Right lobe of liver (tissue), 6 donors: ENCODE measurements around the gene BCL10. TPM values are rescaled to one million over a fixed set of nuclear protein-coding genes. Genes with fewer than 3 reads are reported as not detected.

Source experiments
- ATAC-seq, 4 donors: fragments of 200-7000 bp; cut with Tn5 transposase; one replicate each; pipeline ENCODE4 v1.9.1; 2020; ENCODE audit warnings: mild to moderate bottlenecking in 4 of 4, moderate library complexity in 4 of 4
- DNase-seq, 3 donors: peaks; one replicate each; pipeline ENCODE4 v3.0.0-alpha.2; 2020
- H3K27ac ChIP-seq, 3 donors: fragments of 200-600 bp; one replicate each; pipeline ENCODE4 v1.8.0; 2022
- H3K27me3 ChIP-seq, 2 donors: fragments of 200-600 bp; one replicate each; pipeline ENCODE4 v1.8.0; 2022
- H3K36me3 ChIP-seq, 4 donors: fragments of 200-600 bp; sonication (generic) in 1 of 4; one replicate each; pipeline versions ENCODE4 v1.5.1 to v1.8.0; 2017 to 2022; ENCODE audit warnings: control low read depth in 1 of 4
- H3K4me1 ChIP-seq, 4 donors: fragments of 200-600 bp; sonication (generic) in 1 of 4; one replicate each; pipeline versions ENCODE4 v1.5.1 to v1.8.0; 2017 to 2022; ENCODE audit warnings: control low read depth in 1 of 4
- H3K4me3 ChIP-seq, 3 donors: fragments of 200-600 bp; one replicate each; pipeline ENCODE4 v1.8.0; 2022
- H3K9me3 ChIP-seq, 4 donors: fragments of 200-600 bp; sonication (generic) in 1 of 4; one replicate each; pipeline versions ENCODE4 v1.5.1 to v1.8.0; 2017 to 2022; ENCODE audit warnings: control low read depth in 1 of 4
- POLR2A ChIP-seq: fragments of 450-650 bp; IDR thresholded peaks from one replicate; pipeline ENCODE4 v1.6.1; 2017; ENCODE audit warnings: antibody characterized with exemption, mild to moderate bottlenecking
- WGBS: methylation state at CpG from one replicate; pipeline ENCODE4 v1.1.6; 2018; ENCODE audit warnings: low coverage, low lambda C conversion rate; ENCODE audit not compliant: insufficient coverage; ENCODE audit errors: missing lambda C conversion rate; 5-methylcytosine and 5-hydroxymethylcytosine counted together
- intact Hi-C, 2 donors: fragments of 100-400 bp; cut with DNase I; formaldehyde crosslinking; loops; one replicate each; pipeline versions ENCODE4 v1.11.2 to v1.14.1; 2022
- total RNA-seq, 6 experiments: library from RNA; depleted of rRNA in 2 of 6; stranded (reverse); fragments of >200 nt in 2 of 6; fragmentation: NEBNext Ultra II Directional in 3 of 6; extraction: Animal tissue kit (Norgen Biotek cat#: 25700) in 3 of 6; gene quantifications; one replicate each; pipeline versions ENCODE4 v1.1.0 to v1.2.4, GENCODE V29; 2016 to 2023
- TF ChIP-seq, protein P1 (sequence below), 4 donors: fragments of 200-600 bp in 3 of 4; fragments of 450-650 bp in 1 of 4; IDR thresholded peaks; one replicate each; pipeline versions ENCODE4 v1.5.1 to v1.8.0; 2016 to 2022; ENCODE audit warnings: antibody characterized with exemption in 4 of 4, mild to moderate bottlenecking in 2 of 4
- donor health status: DM: no; HTN: yes; CAD: no.
- donor health status: DM: no; HTN: no; CAD: no.
- donor health status: DM: no; HTN: no; CAD: no.
- donor health status: DM: no; HTN: yes; CAD: no.
- donor health status: DM: no; HTN: yes; CAD: no.

The BCL10 gene
- total RNA-seq, 6 experiments from 2014 or later = 7.3 to 14.1 (median 9.1) TPM

DNA sequence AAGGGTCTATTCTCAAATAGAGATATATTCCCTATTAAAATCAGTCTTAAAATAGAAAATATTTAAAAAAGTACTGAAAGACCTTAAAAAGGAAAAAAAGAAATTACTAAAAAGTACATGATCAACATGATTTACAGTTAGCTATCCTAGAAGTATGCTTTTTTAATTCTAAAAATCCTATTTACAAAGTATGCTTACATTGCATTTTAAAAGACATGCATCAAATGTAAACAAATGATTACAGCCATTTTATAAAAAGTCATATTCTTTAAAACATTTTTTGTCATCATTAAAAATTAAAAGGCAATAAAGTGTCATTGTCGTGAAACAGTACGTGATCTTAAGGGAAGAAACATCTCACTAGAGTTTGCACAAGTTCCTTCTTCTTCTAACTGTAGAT lies 9.1 kb downstream of the BCL10 start:
- no peaks in the 10 kb centered on the region for H3K27me3 ChIP-seq
- H3K4me1 ChIP-seq = peaks cover 0 to 51% (median 16%) of the 10 kb centered on the region in 4 donors
- no peak overlapping the region for H3K4me3 ChIP-seq
- no peaks in the 10 kb centered on the region for H3K9me3 ChIP-seq
- H3K27ac ChIP-seq = no peak overlapping the region
- ATAC-seq (no peak), DNase-seq (no peak)
- 75% methylated on average over 2 of the region's 2 CpGs for WGBS
- intact Hi-C loops = no loop called here
- no peak for TF ChIP-seq POLR2A
- TF ChIP-seq, protein P1, sequence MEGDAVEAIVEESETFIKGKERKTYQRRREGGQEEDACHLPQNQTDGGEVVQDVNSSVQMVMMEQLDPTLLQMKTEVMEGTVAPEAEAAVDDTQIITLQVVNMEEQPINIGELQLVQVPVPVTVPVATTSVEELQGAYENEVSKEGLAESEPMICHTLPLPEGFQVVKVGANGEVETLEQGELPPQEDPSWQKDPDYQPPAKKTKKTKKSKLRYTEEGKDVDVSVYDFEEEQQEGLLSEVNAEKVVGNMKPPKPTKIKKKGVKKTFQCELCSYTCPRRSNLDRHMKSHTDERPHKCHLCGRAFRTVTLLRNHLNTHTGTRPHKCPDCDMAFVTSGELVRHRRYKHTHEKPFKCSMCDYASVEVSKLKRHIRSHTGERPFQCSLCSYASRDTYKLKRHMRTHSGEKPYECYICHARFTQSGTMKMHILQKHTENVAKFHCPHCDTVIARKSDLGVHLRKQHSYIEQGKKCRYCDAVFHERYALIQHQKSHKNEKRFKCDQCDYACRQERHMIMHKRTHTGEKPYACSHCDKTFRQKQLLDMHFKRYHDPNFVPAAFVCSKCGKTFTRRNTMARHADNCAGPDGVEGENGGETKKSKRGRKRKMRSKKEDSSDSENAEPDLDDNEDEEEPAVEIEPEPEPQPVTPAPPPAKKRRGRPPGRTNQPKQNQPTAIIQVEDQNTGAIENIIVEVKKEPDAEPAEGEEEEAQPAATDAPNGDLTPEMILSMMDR (IDR thresholded peaks at IDR 0.05) = no peak
- H3K36me3 ChIP-seq = peaks cover 3 to 34% (median 8%) of the 10 kb centered on the region in 4 donors

DNA sequence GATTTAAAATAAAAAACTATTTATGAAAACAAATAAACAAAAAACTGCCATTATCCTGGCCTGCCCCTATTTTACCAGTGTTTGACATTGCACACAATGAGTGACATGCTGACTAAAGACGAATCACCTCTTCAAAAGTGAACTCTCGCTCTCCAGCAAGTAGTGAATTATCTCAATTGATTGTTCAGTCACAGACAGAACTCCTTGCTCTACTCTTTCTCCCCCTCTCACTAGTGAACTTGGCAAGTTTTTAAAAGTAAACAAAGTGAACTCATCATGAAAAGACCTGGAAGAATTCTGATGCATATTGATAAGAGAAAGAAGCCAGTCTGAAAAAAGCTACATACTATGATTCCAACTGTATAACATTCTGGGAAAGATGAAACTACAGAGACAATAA lies 12.3 kb downstream of the BCL10 start:
- H3K9me3 ChIP-seq = no peaks in the 10 kb centered on the region
- peaks cover 0 to 34% (median 8%) of the 10 kb centered on the region in 4 donors for H3K4me1 ChIP-seq
- DNase-seq (no peak), ATAC-seq (peak in 1 of 4 donors; percentile 7)
- TF ChIP-seq, protein P1 (IDR thresholded peaks at IDR 0.05) = no peak
- no peak for TF ChIP-seq POLR2A
- 33% methylated on average over 2 of the region's 2 CpGs for WGBS
- peaks cover 0 to 21% (median 4%) of the 10 kb centered on the region in 4 donors for H3K36me3 ChIP-seq
- intact Hi-C loops = no loop called here
- no peak overlapping the region for H3K27ac ChIP-seq
- no peaks in the 10 kb centered on the region for H3K27me3 ChIP-seq
- H3K4me3 ChIP-seq = no peak overlapping the region

DNA sequence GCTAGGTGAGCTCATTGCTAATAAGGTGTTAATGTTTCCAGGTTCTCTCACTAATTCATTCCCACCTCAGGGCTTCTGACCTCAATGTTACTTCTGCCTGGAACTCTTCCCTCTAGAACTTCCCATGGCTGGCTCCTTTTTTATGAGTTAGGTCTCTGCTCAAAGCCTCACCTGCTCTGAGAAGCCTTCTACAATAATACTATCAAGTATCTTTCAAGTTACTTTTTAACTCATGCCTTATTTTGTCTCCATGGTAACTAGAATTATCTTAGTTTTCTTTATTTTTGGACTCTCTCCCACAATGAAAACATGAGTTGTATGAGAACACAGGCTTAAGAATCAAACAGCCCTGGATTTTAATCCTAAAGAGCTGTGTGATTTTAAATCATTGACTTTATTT lies 13.4 kb downstream of the BCL10 start:
- H3K4me3 ChIP-seq = no peak overlapping the region
- DNase-seq (no peak), ATAC-seq (peak in 1 of 4 donors; percentile 21)
- no peak for TF ChIP-seq POLR2A
- TF ChIP-seq, protein P1 (IDR thresholded peaks at IDR 0.05) = no peak
- peaks cover 0 to 31% (median 8%) of the 10 kb centered on the region in 4 donors for H3K4me1 ChIP-seq
- peaks cover 0 to 21% (median 4%) of the 10 kb centered on the region in 4 donors for H3K36me3 ChIP-seq
- no peaks in the 10 kb centered on the region for H3K9me3 ChIP-seq
- no peaks in the 10 kb centered on the region for H3K27me3 ChIP-seq
- intact Hi-C loops = no loop called here
- no peak overlapping the region for H3K27ac ChIP-seq

DNA sequence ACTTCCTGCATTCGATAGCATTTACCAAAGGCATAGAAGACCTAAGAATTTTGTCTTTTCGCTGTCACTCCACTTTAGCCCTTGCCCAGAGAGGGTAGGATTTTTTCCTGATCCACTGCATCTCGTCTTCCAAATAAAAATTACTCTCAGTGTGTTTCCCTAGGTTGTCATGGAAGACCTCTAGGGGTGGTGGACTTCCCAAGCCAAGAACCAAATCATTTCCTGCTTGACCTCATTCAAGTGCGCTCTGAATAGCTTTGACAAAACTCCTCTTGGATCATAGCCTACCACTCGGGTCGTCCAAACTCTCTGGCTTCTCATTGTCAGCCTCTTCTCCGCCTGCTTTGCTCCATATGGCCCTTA lies 16.5 kb downstream of the BCL10 start:
- 35% methylated on average over 7 of the region's 7 CpGs for WGBS
- TF ChIP-seq POLR2A = no peak
- TF ChIP-seq, protein P1 (IDR thresholded peaks at IDR 0.05) = no peak
- intact Hi-C loops = loop anchor here (10.0 kb wide), 1 partner anchor 315 kb away; no protein-coding TSS in a partner anchor
- ATAC-seq (peak in 3 of 4 donors; percentile 20 to 38 (median 35)), DNase-seq (no peak)
- Histone ChIP-seq H3K4me3 (peak overlapping the region; percentile 66 to 93 (median 85)), H3K9me3 (no peaks in the 10 kb centered on the region), H3K4me1 (peaks cover 0 to 36% (median 14%) of the 10 kb centered on the region in 4 donors), H3K27me3 (no peaks in the 10 kb centered on the region), H3K27ac (peak overlapping the region; percentile 68 to 74 (median 70)), H3K36me3 (peaks cover 0 to 2% (median 0%) of the 10 kb centered on the region in 4 donors)
